Fibroblast of lung (primary cell): ENCODE data around the gene DNM3. TPM values are rescaled to one million over a fixed set of nuclear protein-coding genes. Genes with fewer than 3 reads are reported as not detected.

Source experiments
- DNase-seq, 2 donors: peaks; one replicate each; pipeline versions ENCODE4 v3.0.0 to v3.0.0-alpha.2; 2010; ENCODE audit warnings: low read depth in 2 of 2
- H2AFZ ChIP-seq: 2 replicates; pipeline ENCODE4 v1.5.1; 2012; ENCODE audit warnings: low read length, control low read depth, inconsistent platforms
- H3K27ac ChIP-seq: 2 replicates; pipeline ENCODE4 v1.5.1; 2011; ENCODE audit warnings: low read length, control low read depth; ENCODE audit not compliant: insufficient read depth
- H3K27me3 ChIP-seq: 2 replicates; pipeline ENCODE4 v1.5.1; 2011; ENCODE audit warnings: mild to moderate bottlenecking, low read length; ENCODE audit not compliant: control insufficient read depth, insufficient read depth
- H3K36me3 ChIP-seq: 2 replicates; pipeline ENCODE4 v1.5.1; 2011; ENCODE audit warnings: low read length; ENCODE audit not compliant: control insufficient read depth, insufficient read depth
- H3K4me1 ChIP-seq: 2 replicates; pipeline ENCODE4 v1.5.1; 2011; ENCODE audit warnings: low read length; ENCODE audit not compliant: control insufficient read depth, insufficient read depth; ENCODE audit errors: extremely low read depth
- H3K4me2 ChIP-seq: 2 replicates; pipeline ENCODE4 v1.5.1; 2011; ENCODE audit warnings: low read length, control low read depth; ENCODE audit not compliant: insufficient read depth; ENCODE audit errors: extremely low read depth
- H3K4me3 ChIP-seq, 4 experiments: fragments of 200-600 bp in 1 of 4; sonication (generic) in 1 of 4; replicated peaks in 1 of 4; 2 replicates each; pipeline ENCODE4 v1.5.1; 2011 to 2016; ENCODE audit warnings: low read length in 4 of 4, low read depth in 3 of 4, mild to moderate bottlenecking in 3 of 4, control low read depth in 2 of 4, inconsistent platforms in 1 of 4, mixed read lengths in 1 of 4; ENCODE audit not compliant: insufficient read depth in 1 of 4; ENCODE audit errors: control extremely low read depth in 1 of 4
- H3K79me2 ChIP-seq: 2 replicates; pipeline ENCODE4 v1.5.1; 2012; ENCODE audit warnings: mild to moderate bottlenecking, low read length, inconsistent platforms; ENCODE audit not compliant: control insufficient read depth, insufficient read depth
- H3K9ac ChIP-seq: 2 replicates; pipeline ENCODE4 v1.5.1; 2011; ENCODE audit warnings: mild to moderate bottlenecking, low read length, control low read depth; ENCODE audit not compliant: insufficient read depth
- H3K9me3 ChIP-seq: 2 replicates; pipeline ENCODE4 v1.5.1; 2012; ENCODE audit warnings: low read depth, low read length; ENCODE audit not compliant: control insufficient read depth, insufficient read depth
- H4K20me1 ChIP-seq: 2 replicates; pipeline ENCODE4 v1.5.1; 2011; ENCODE audit warnings: low read length; ENCODE audit not compliant: control insufficient read depth, insufficient read depth; ENCODE audit errors: extremely low read depth
- CTCF ChIP-seq, 2 donors: IDR thresholded peaks in 1 of 2; conservative IDR thresholded peaks in 1 of 2; 1 replicate in 1 of 2; 2 replicates in 1 of 2; pipeline ENCODE4 v1.5.1; 2011 to 2012; ENCODE audit warnings: low read length in 2 of 2, control low read depth in 1 of 2, inconsistent platforms in 1 of 2, low read depth in 1 of 2, mild to moderate bottlenecking in 1 of 2
- EZH2 ChIP-seq: IDR thresholded peaks from 2 replicates; pipeline ENCODE4 v1.5.1; 2012; ENCODE audit warnings: low read length, control low read depth, mild to moderate bottlenecking; ENCODE audit errors: missing control alignments
- polyA plus RNA-seq, 2 donors: library from polyadenylated mRNA; depleted of rRNA in 1 of 2; stranded (reverse) in 1 of 2; unstranded in 1 of 2; fragments of >200 nt; gene quantifications; 2 replicates each; pipeline ENCODE4 v1.2.1, GENCODE V29; 2011 to 2012; ENCODE audit warnings: missing spikeins in 1 of 2
- total RNA-seq: library from RNA; depleted of rRNA; stranded (reverse); fragments of >200 nt; gene quantifications from 2 replicates; pipeline ENCODE4 v1.2.1, GENCODE V29; 2014

The DNM3 gene
- total and polyA plus RNA-seq, 2 donors (not counting 1 experiment from before 2014, with no cell fraction given): 1.6 to 3.6 TPM

GRCh38 chr1:172206256-172206655, 365.0 kb downstream of the DNM3 start:
- no peaks in the 10 kb centered on the region for H3K4me1 ChIP-seq
- H3K27ac ChIP-seq: no peak overlapping the region
- no peaks in the 10 kb centered on the region for H3K27me3 ChIP-seq
- no peaks in the 10 kb centered on the region for H3K9me3 ChIP-seq
- no peak for DNase-seq
- no peaks in the 10 kb centered on the region for H3K36me3 ChIP-seq
- H3K4me3 ChIP-seq: no peak overlapping the region
- H2AFZ ChIP-seq: no peak overlapping the region
- no peaks in the 10 kb centered on the region for H4K20me1 ChIP-seq
- TF ChIP-seq CTCF (conservative IDR thresholded peaks at IDR 0.05 in 1 of 2, IDR thresholded peaks at IDR 0.05 in 1 of 2; ENCODE audit: low read depth in 1 of 2, low read length in 2 of 2) (no peak), EZH2 (no peak)
- H3K9ac ChIP-seq: no peak overlapping the region
- H3K79me2 ChIP-seq: no peaks in the 10 kb centered on the region
- H3K4me2 ChIP-seq: no peak overlapping the region

- no peaks in the 10 kb centered on the region for H3K9me3 ChIP-seq
- TF ChIP-seq CTCF (conservative IDR thresholded peaks at IDR 0.05 in 1 of 2, IDR thresholded peaks at IDR 0.05 in 1 of 2; ENCODE audit: low read depth in 1 of 2, low read length in 2 of 2) (no peak), EZH2 (no peak)
- H3K79me2 ChIP-seq: no peaks in the 10 kb centered on the region
- H3K4me2 ChIP-seq: no peak overlapping the region
- H3K4me1 ChIP-seq: no peaks in the 10 kb centered on the region
- no peak overlapping the region for H2AFZ ChIP-seq
- H3K4me3 ChIP-seq: no peak overlapping the region
- no peaks in the 10 kb centered on the region for H4K20me1 ChIP-seq
- H3K27ac ChIP-seq: no peak overlapping the region
- no peaks in the 10 kb centered on the region for H3K27me3 ChIP-seq
- no peak for DNase-seq
- H3K9ac ChIP-seq: no peak overlapping the region
- H3K36me3 ChIP-seq: no peaks in the 10 kb centered on the region
Observed at GRCh38 chr1:172208635-172209034, 367.3 kb downstream of the DNM3 start.

DNA sequence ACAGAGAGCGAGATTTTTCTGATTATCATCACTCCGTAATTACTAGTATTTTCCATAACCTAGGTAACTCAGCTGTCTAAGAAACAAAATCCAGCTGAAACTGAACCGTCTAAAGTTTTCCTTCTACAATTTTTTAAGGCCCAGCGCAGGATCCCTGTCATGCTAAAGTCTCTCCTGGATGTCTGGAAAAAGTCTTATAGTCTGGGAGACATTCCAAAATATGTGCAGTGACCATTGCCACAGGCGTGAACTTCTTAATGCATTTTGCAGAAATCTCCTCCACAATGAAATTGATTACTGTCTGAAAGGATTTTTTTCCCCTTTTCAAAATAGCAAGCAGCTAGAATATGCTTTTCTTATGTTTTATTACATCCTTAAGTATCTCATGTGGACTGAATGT, 369.9 kb downstream of the DNM3 start:
- Histone ChIP-seq H3K27ac (no peak overlapping the region), H3K9me3 (no peaks in the 10 kb centered on the region), H3K9ac (no peak overlapping the region), H3K79me2 (no peaks in the 10 kb centered on the region), H2AFZ (no peak overlapping the region), H3K4me1 (no peaks in the 10 kb centered on the region), H3K4me2 (no peak overlapping the region), H3K4me3 (no peak overlapping the region), H3K27me3 (no peaks in the 10 kb centered on the region), H3K36me3 (no peaks in the 10 kb centered on the region), H4K20me1 (no peaks in the 10 kb centered on the region)
- DNase-seq: no peak
- TF ChIP-seq EZH2: no peak
- no peak for TF ChIP-seq CTCF (conservative IDR thresholded peaks at IDR 0.05 in 1 of 2, IDR thresholded peaks at IDR 0.05 in 1 of 2; ENCODE audit: low read depth in 1 of 2, low read length in 2 of 2)
